Subcutaneous abdominal adipose tissue (tissue), 5 donors: ENCODE measurements around the gene ZSCAN5C.
A peak's percentile ranks its signal among the peaks of the same experiment; 100 is the strongest.
"Not testable (repeated sequence)": the region's sequence is repeated elsewhere in the genome, so short reads cannot be mapped to it uniquely, and the experiment has no call there.

Experiments used
- H3K27ac ChIP-seq: one replicate; pipeline ENCODE4 v1.7.0; 2013; ENCODE audit warnings: low read depth, mild to moderate bottlenecking, inconsistent platforms, low read length, moderate library complexity
- H3K27me3 ChIP-seq, 5 donors: one replicate each; pipeline ENCODE4 v1.7.0; 2013; ENCODE audit warnings: low read length in 5 of 5, inconsistent platforms in 1 of 5; ENCODE audit not compliant: control insufficient read depth in 5 of 5, insufficient read depth in 4 of 5
- H3K36me3 ChIP-seq, 5 donors: one replicate each; pipeline ENCODE4 v1.7.0; 2013; ENCODE audit warnings: low read length in 5 of 5; ENCODE audit not compliant: control insufficient read depth in 5 of 5, insufficient read depth in 5 of 5
- H3K4me1 ChIP-seq, 5 donors: one replicate each; pipeline ENCODE4 v1.7.0; 2013; ENCODE audit warnings: low read length in 5 of 5, mild to moderate bottlenecking in 3 of 5, moderate library complexity in 1 of 5; ENCODE audit not compliant: control insufficient read depth in 5 of 5, insufficient read depth in 5 of 5
- H3K4me3 ChIP-seq, 5 donors: one replicate each; pipeline ENCODE4 v1.7.0; 2013; ENCODE audit warnings: low read length in 5 of 5, low read depth in 1 of 5
- H3K9ac ChIP-seq, 5 donors: one replicate each; pipeline ENCODE4 v1.7.0; 2013; ENCODE audit warnings: low read length in 5 of 5, mild to moderate bottlenecking in 4 of 5, moderate library complexity in 3 of 5
- H3K9me3 ChIP-seq, 5 donors: one replicate each; pipeline ENCODE4 v1.7.0; 2013; ENCODE audit warnings: low read length in 5 of 5; ENCODE audit not compliant: control insufficient read depth in 5 of 5
- donor health status: healthy.
- donor health status: healthy.
- donor health status: healthy.
- donor health status: healthy.
- donor health status: healthy.

ZSCAN5C gene

GRCh38 chr19:56218961-56219360 is 16.9 kb downstream of the ZSCAN5C start:
- H3K27me3 ChIP-seq = peaks cover 6 to 15% (median 10%) of the 10 kb centered on the region in 5 donors
- peaks cover 0 to 10% (median 10%) of the 10 kb centered on the region in 5 donors for H3K4me1 ChIP-seq

GRCh38 chr19:56221442-56221841 is 19.4 kb downstream of the ZSCAN5C start:
- H3K9ac ChIP-seq, H3K9me3 ChIP-seq, H3K4me3 ChIP-seq, H3K27ac ChIP-seq: not testable (repeated sequence)
- H3K4me1 ChIP-seq = peaks cover 0 to 10% (median 10%) of the 10 kb centered on the region in 5 donors
- H3K36me3 ChIP-seq = peaks cover 0 to 18% (median 4%) of the 10 kb centered on the region in 5 donors
- peaks cover 5 to 12% (median 7%) of the 10 kb centered on the region in 5 donors for H3K27me3 ChIP-seq

More at GRCh38 chr19:56218961-56219360, 16.9 kb downstream of the ZSCAN5C start:
- H3K9me3 ChIP-seq = no peaks in the 10 kb centered on the region
- H3K36me3 ChIP-seq = peaks cover 0 to 18% (median 4%) of the 10 kb centered on the region in 5 donors
- H3K27ac ChIP-seq = no peak overlapping the region
- H3K4me3 ChIP-seq = no peak overlapping the region
- no peak overlapping the region for H3K9ac ChIP-seq

GRCh38 chr19:56221851-56222250 is 19.8 kb downstream of the ZSCAN5C start:
- Histone ChIP-seq H3K9ac (no peak overlapping the region), H3K27ac (no peak overlapping the region), H3K36me3 (peaks cover 0 to 18% (median 4%) of the 10 kb centered on the region in 5 donors), H3K4me3 (no peak overlapping the region), H3K27me3 (peaks cover 4 to 12% (median 7%) of the 10 kb centered on the region in 5 donors), H3K4me1 (peaks cover 0 to 10% (median 10%) of the 10 kb centered on the region in 5 donors), H3K9me3 (no peaks in the 10 kb centered on the region)

- Histone ChIP-seq H3K36me3 (peaks cover 0 to 18% (median 4%) of the 10 kb centered on the region in 5 donors), H3K4me3 (no peak overlapping the region), H3K4me1 (no peaks in the 10 kb centered on the region), H3K9ac (no peak overlapping the region), H3K9me3 (no peaks in the 10 kb centered on the region), H3K27ac (no peak overlapping the region), H3K27me3 (peaks cover 0 to 2% (median 0%) of the 10 kb centered on the region in 5 donors)
These were observed 20.8 kb downstream of the ZSCAN5C start for GRCh38 chr19:56222901-56223300.

GRCh38 chr19:56223481-56223880 is 21.4 kb downstream of the ZSCAN5C start:
- Histone ChIP-seq H3K4me3 (no peak overlapping the region), H3K36me3 (peaks cover 0 to 18% (median 4%) of the 10 kb centered on the region in 5 donors), H3K27ac (no peak overlapping the region), H3K9ac (no peak overlapping the region), H3K27me3 (no peaks in the 10 kb centered on the region), H3K4me1 (no peaks in the 10 kb centered on the region), H3K9me3 (no peaks in the 10 kb centered on the region)

- Histone ChIP-seq H3K4me1 (no peaks in the 10 kb centered on the region), H3K9me3 (no peaks in the 10 kb centered on the region), H3K9ac (no peak overlapping the region), H3K36me3 (no peaks in the 10 kb centered on the region), H3K4me3 (no peak overlapping the region), H3K27me3 (no peaks in the 10 kb centered on the region), H3K27ac (no peak overlapping the region)
These were observed 43.2 kb downstream of the ZSCAN5C start for GRCh38 chr19:56245121-56245740.

- H3K27ac ChIP-seq, H3K4me3 ChIP-seq, H3K9ac ChIP-seq, H3K4me1 ChIP-seq, H3K36me3 ChIP-seq, H3K27me3 ChIP-seq, H3K9me3 ChIP-seq: not testable (repeated sequence)
These were observed 43.7 kb downstream of the ZSCAN5C start for GRCh38 chr19:56245764-56246163.

- not testable (repeated sequence) for H3K9me3 ChIP-seq, H3K36me3 ChIP-seq, H3K9ac ChIP-seq, H3K27me3 ChIP-seq, H3K27ac ChIP-seq, H3K4me3 ChIP-seq, H3K4me1 ChIP-seq
These were observed 46.8 kb downstream of the ZSCAN5C start for GRCh38 chr19:56248736-56249338.

DNA sequence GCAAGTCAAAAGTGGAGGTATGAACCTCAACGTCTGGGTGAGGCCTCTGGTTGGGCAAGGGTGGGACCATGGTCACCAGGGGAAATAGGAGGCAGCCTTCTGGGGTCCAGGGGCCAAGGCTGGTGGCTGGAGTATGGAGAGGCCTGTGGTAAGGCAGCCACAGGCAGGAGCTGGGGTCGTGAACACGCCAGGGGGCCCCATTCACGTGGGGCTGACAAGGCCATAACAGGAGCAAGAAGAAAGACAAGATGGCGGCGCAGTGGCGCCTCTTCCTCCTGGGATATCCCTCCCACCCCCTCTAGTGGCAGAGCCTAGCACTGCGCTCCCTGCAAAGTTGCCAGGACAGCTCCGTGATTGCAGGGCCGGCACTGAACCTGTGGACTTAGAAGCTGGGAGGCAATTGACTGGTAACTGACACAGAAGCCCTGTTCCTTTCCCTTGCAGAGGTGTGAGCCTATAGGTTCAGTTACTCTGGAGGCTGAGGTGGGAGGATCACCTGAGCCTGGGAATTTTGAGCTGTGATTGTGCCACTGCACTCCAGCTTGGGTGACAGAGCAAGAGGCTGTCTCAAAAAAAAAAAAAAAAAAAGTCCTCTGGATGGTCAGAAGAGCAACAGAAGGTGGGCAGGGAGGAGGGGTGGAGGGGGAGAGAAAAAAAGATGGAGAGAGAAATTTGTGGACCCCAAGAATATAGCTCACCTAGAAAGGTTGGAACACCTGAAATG is 50.8 kb downstream of the ZSCAN5C start:
- no peak overlapping the region for H3K27ac ChIP-seq
- peak overlapping the region in 1 of 5 donors; percentile 52 for H3K9ac ChIP-seq
- peak overlapping the region in 2 of 5 donors; percentile 49 to 50 for H3K4me3 ChIP-seq
- peaks cover 0 to 3% (median 0%) of the 10 kb centered on the region in 5 donors for H3K9me3 ChIP-seq
- H3K27me3 ChIP-seq = peaks cover 0 to 7% (median 3%) of the 10 kb centered on the region in 5 donors
- H3K4me1 ChIP-seq = peaks cover 0 to 7% (median 0%) of the 10 kb centered on the region in 5 donors
- H3K36me3 ChIP-seq = no peaks in the 10 kb centered on the region

DNA sequence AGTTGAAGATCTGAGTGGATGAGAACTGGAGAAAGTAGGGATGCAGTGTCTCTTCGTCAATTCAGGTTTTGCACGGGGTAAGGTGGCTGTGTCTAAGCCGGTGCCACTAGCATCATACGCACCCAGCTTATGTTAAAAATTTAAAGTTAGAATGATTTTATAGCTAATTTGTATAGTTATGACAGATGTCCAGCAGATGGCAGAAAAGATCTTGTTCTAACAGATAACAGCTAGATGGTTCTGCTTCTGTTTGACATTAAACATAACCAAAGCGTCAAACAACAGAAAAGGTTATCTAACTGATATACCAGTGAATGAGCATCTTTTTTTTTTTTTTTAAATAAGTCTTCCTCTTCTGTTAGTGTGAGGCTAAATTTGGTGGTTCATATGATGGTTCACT is 51.7 kb downstream of the ZSCAN5C start:
- Histone ChIP-seq H3K27me3 (peaks cover 0 to 7% (median 3%) of the 10 kb centered on the region in 5 donors), H3K27ac (no peak overlapping the region), H3K4me1 (peaks cover 0 to 7% (median 0%) of the 10 kb centered on the region in 5 donors), H3K9ac (no peak overlapping the region), H3K36me3 (peaks cover 0 to 5% (median 0%) of the 10 kb centered on the region in 5 donors), H3K4me3 (no peak overlapping the region), H3K9me3 (peaks cover 0 to 3% (median 0%) of the 10 kb centered on the region in 5 donors)
